Stimulated activated naive CD4-positive, alpha-beta T cell (primary cell): ENCODE data around the gene NKAIN1.
"Not testable (repeated sequence)": the region's sequence is repeated elsewhere in the genome, so short reads cannot be mapped to it uniquely, and the experiment has no call there.

Experiments used
- DNase-seq, 6 experiments: peaks; one replicate each; lab custom pipeline; 2025; lab: John Stamatoyannopoulos, UW

The NKAIN1 gene

DNA sequence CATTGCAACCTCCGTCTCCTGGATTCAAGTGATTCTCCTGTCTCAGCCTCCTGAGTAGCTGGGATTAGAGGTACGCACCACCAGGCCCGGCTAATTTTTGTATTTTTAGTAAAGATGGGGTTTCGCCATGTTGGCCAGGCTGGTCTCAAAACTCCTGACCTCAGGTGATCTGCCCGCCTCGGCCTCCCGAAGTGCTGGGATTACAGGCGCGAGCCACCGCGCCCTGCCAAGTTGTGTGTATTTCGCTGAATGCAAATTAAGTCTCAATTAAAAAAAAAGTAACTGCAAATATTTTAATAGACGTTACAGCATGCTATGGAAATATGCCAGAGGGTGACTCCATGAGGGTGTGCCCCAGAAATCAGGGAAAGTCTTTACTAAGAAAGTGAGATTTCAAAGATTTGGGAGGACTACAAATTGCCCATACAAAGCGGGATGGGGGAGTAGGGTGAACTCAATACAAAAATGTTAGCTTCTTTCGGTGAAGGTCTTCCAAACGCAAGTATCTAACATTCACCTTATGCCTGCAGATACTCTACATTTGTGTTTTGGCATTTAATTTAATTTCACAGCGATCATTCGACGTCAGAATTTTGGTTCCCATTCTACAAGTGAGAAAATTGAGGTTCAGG is 85.6 kb downstream of the NKAIN1 start:
- DNase-seq, result peak in 1 of 6 experiments; percentile 38

DNA sequence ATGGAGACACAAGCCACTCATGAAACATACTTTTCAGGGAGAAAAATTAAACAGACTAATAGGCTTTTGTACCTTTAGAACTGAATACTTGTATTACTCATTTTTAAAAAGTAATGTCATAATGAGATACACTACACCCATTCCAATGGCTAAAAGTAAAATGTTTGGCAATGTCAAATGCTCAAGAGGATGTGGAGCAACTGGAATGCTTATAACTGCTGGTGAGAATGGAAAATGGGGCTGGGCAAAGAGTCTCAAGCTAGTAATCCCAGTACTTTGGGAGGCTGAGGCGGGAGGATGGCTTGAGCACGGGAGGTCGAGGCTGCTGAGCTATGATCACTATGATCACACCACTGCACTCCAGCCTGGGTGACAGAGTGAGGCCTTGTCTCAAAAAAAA is 86.3 kb downstream of the NKAIN1 start:
- DNase-seq, result no peak

DNA sequence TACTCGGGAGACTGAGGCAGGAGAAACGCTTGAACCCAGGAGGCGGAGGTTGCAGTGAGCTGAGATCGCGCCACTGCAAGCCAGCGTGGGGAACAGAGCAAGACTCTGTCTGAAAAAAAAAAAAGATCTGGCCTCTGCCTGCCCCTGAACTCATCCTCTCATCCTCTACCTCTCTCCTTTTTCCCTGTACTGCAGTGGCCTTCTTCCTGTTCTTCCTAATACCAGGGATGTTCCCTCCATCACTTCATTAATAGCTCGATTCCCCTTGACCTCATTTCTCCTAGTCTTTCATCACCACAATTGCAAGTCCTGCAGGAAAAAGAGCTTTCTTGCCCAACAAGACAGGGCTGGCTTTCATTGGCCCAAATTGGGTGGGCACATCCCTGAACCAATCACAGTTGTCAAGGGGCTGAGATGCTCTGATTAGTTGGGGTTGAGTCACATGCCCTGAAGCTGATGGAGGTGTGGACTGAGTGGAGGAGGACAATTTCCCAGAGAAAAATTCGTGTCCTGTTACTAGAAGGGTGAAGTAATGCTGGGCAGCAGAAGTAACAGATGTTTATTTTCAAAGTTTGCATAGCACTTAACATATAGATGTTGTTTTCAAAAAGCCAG is 87.4 kb downstream of the NKAIN1 start:
- no peak for DNase-seq

DNA sequence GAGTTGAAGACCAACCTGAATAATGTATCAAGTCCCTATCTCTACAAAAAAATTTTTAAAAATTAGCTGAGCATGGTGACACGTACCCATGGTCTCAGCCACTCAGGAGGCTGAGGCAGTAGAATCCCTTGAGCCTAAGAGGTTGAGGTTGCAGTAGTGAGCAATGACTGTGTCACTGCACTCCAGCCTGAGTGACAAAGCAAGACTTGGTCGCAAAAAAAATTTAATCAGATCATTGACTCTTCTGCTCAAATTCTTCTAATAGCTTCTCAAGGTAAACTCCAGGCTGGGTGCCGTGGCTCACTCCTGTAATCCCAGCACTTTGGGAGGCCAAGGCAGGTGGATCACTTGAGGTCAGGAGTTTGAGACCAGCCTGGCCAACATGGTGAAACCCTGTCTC is 88.3 kb downstream of the NKAIN1 start:
- no peak for DNase-seq

DNA sequence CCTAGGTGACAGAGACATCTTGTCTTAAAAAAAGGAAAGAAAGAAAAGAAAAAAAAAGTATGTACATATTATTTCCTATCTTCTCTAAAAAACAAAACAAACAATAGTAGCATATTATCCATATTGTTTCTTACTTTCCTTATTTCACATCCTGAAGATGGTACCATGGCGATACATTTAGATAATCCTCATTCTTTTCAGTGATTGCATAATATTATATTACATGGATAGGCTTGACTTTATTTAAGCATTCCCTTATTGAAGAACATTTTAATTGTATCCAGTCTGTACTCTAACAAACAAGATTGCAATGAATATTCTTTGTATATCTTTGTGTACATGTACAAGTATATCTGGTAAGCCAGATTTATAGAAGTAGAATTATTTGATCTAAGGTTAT is 91.3 kb downstream of the NKAIN1 start:
- DNase-seq, result no peak

DNA sequence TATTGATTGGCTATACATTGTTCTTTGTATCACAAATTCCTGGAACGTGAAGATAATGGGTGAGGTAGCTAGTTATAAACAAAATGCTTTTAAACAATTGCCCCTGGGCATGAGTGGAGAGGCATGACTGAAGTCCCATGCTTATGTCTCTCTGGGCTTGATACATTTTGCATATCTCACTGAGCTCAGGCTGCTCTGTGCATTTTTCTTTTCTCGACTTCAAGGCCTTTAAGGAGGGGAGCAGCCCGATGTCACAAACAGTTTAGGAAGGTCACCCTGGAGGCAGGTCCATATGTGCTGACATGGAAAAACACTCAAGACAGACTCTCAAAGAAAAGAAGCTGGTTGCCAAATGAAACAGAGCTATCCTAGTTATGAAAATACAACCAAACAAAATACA is 94.0 kb downstream of the NKAIN1 start:
- DNase-seq, result no peak

DNA sequence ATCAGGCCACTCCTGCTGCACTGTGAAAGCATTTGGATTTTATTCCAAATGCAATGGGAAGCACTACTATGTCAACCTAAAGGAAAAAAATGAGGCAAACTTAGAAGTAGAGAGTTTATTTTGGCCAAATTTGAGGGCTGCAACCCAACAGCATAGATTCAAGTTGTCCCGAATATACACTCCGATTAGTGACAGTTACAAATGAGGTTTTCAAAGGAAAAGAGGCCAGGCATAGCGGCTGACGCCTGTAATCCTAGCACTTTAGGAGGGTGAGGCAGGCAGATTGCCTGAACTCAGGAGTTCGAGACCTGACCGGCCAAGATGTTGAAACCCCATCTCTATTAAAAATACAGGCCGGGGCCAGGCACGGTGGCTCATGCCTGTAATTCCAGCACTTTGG is 95.2 kb downstream of the NKAIN1 start:
- no peak for DNase-seq

DNA sequence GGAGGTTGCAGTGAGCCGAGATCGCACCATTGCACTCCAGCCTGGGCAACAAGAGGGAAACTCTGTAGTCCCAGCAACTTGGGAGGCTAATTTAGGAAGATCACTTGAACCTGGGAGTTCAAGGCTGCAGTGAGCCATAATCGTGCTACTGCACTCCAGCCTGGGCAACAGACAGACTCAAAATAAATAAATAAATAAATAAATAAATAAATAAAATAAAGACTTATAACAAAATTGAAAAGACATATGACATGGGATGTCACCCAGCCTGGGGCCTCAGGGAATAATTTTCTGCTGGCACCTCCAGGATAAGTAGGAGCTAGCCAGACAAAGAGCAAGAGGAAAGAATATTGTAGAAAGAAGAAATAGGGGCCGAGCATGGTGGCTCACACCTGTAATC is 96.2 kb downstream of the NKAIN1 start:
- DNase-seq, result no peak

DNA sequence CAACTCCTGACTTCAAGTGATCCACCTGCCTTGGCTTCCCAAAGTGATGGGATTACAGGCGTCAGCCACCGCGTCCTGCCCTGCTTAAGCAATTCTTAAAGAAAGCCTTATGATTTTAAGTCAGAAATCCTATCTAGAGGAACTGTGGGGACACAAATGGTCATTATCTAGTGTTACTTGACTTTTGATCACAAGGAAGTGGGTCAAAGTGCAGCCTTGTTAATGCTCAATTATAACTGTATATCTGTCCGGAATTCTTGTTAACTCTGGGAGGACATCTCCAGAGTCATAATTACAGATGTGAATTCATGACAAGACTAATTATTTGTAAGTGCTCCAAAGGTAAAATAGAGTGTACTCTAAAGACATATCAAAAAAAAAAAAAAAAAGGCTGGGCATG is 97.3 kb downstream of the NKAIN1 start:
- DNase-seq, result no peak

DNA sequence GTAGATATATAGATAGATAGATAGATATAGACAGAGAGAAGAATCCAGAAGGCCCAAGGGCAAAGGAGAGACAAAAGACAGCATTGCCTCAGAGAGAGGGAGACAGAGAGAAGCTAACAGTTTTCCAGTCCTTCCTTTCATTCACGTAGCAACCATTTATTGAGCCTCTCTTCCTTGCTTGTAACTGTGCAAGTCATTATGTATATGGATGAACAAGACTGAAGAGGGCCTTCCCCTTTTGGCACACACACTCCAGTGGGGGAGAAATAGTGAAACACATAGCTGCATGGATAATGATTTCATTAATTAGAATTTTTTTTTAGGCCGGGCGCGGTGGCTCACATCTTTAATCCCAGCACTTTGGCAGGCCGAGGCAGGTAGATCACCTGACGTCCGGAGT is 99.4 kb downstream of the NKAIN1 start:
- DNase-seq, result no peak

DNA sequence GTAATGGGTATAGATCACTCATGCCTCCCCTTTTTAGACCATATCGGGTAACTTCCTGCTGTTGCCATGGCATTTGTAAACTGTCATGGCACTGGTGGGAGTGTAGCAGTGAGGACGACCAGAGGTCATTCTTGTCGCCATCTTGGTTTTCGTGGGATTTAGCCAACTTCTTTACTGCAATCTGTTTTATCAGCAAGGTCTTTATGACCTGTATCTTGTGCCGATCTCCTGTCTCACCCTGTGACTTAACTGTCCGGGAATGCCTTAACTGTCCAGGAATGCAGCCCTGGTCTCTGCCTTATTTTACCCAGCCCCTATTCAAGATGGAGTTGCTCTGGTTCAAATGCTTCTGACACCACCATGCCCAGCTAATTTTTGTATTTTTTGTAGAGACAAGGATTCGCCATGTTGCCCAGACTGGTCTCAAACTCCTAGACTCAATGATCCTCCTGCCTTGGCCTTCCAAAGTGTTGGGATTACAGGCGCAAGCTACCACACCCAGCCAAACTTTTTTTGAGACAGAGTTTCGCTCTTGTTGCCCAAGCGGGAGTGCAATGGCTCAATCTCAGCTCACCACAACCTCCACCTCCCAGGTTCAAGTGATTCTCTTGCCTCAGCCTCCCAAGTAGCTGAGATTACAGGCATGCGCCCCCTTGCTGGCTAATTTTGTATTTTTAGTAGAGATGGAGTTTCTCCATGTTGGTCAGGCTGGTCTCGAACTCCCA is 100.7 kb downstream of the NKAIN1 start:
- DNase-seq, result not testable (repeated sequence)

DNA sequence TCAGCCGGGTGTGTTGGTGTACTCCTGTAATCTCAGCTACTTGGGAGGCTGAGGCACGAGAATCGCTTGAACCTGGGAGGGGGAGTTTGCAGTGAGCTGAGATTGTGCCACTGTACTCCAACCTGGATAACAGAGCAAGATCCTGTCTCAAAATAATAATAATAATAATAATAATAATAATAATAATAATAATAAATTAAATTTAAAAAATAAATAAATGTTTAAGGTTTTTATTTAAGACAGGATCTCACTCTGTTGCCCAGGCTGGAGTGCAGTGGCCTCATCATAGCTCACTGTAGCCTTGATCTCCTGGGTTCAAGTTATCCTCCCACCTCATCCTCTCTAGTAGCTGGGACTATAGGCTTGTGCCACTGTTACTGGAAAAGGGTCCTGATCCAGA is 101.8 kb downstream of the NKAIN1 start:
- DNase-seq, result not testable (repeated sequence)

DNA sequence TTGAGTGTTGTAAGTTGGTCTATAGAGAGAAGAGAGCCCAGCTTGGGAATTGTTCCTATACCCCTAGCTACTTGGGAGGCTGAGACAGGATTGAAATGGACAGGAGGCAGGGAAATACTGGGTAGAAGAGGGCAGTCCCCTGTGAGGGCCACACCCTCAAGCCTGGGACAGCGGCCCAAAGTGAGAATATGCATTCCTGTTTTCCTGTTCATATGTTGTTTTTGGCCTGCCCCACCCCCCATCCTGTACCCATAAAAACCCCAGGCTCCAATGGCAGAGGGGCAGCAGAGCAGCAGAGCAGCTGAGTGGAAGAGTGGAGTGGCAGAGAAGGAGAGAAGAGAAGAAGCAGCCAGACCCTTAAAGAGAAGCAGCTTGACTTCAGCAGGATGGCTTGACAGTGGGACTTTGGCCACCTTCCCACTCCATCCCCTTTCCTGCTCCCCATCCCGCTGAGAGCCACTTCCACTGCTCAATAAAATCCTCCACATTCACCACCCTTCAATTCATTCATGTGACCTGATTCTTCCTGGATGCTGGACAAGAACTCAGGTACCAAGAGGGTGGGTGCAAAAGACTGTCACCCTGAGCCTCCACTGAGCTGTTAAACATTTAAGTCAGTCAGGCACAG is 103.6 kb downstream of the NKAIN1 start:
- DNase-seq, result no peak

DNA sequence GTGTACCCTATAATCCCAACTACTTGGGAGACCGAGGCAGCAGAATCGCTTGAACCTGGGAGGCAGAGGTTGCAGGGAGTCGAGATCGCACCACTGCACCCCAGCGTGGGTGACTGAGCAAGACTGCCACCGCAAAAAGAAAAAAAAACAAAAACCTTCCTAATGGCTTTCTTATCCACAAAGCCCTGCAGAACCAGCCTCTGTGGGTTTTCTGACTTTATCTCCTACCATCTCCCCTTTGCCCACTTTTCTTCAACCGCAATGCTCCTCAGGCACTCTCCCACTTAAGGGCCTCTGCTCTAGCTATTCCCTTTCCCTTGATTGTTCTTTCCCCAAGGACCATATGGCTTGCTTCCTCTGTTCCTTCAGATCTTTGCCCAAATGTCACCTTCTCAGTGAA is 106.3 kb downstream of the NKAIN1 start:
- DNase-seq, result no peak
